GM23248 (cell line): ENCODE results near the gene GSN.

Experiments
- EZH2 ChIP-seq: fragments of 200-600 bp; sonication (generic); IDR thresholded peaks from 2 replicates; pipeline ENCODE4 v1.6.1; 2018; ENCODE audit warnings: antibody characterized with exemption, mild to moderate bottlenecking; ENCODE audit not compliant: insufficient read depth, poor library complexity, severe bottlenecking
- EZH2phosphoT487 ChIP-seq: fragments of 200-600 bp; sonication (generic); IDR thresholded peaks from 2 replicates; pipeline ENCODE4 v1.6.1; 2018; ENCODE audit warnings: antibody characterized with exemption, moderate library complexity, mild to moderate bottlenecking, low read depth; ENCODE audit not compliant: insufficient read depth

DNA sequence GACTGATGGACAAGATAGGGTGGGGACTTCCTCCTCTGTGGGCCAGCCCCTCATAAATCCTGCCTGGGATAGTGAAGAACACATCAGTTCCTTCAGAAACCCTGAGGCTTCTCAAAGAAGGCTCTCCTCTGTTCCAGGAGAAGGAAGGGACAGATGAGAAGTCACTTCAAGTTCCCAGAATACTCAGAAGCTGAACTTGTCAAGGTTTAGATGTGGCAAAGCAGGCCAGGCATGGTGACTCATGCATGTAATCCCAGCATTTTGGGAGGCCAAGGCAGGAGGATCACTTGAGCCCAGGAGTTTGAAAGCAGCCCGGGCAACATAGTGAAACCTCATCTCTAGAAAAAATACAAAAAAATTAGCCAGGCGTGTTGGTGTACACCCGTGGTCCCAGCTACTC, 63.6 kb downstream of the GSN start:
- TF ChIP-seq EZH2, result no peak
- TF ChIP-seq EZH2phosphoT487, result no peak
